T-helper 17 cell (primary cell): ENCODE measurements around the gene STRIP1. TPM values are rescaled to one million over a fixed set of nuclear protein-coding genes. Genes with fewer than 3 reads are reported as not detected.
A peak's percentile ranks its signal among the peaks of the same experiment; 100 is the strongest.

ENCODE experiments used
- ATAC-seq: fragments of 150-1000 bp; cut with Tn5 transposase; 2 replicates; pipeline ENCODE4 v1.10.0; 2021; ENCODE audit warnings: mild to moderate bottlenecking, moderate library complexity
- DNase-seq, 3 donors: peaks; one replicate each; pipeline versions ENCODE4 v3.0.0 to v3.0.0-alpha.2; 2020 to 2021
- H3K9me3 ChIP-seq: one replicate; pipeline ENCODE4 v1.7.0; 2013; ENCODE audit warnings: low read length, mild to moderate bottlenecking; ENCODE audit not compliant: control insufficient read depth, poor library complexity, severe bottlenecking
- H3K27ac Mint-ChIP-seq: one replicate; pipeline ENCODE4 v1.8.0; 2022; ENCODE audit warnings: mild to moderate bottlenecking, moderate library complexity, mixed read lengths
- H3K27me3 Mint-ChIP-seq: one replicate; pipeline ENCODE4 v1.8.0; 2022; ENCODE audit warnings: mixed read lengths
- H3K36me3 Mint-ChIP-seq: one replicate; pipeline ENCODE4 v1.8.0; 2022; ENCODE audit warnings: low read depth, mixed read lengths
- H3K4me1 Mint-ChIP-seq: one replicate; pipeline ENCODE4 v1.8.0; 2022; ENCODE audit warnings: mild to moderate bottlenecking, mixed read lengths
- H3K4me3 Mint-ChIP-seq: one replicate; pipeline ENCODE4 v1.8.0; 2022; ENCODE audit warnings: mild to moderate bottlenecking, moderate library complexity, mixed read lengths
- total RNA-seq, 4 donors: library from RNA in 2 of 4; stranded (reverse) in 2 of 4; gene quantifications; one replicate each; pipeline ENCODE4 v1.2.3 and lab custom pipeline; 2022 to 2026

STRIP1 gene
- total RNA-seq, 2 donors from 2014 or later, result 70.1 to 86.8 TPM

- no peak for ATAC-seq
- Mint-ChIP-seq H3K27me3 (no peaks in the 10 kb centered on the region), H3K36me3 (no peaks in the 10 kb centered on the region), H3K4me3 (no peak overlapping the region), H3K27ac (no peak overlapping the region), H3K4me1 (peaks cover 10% of the 10 kb centered on the region)
- H3K9me3 ChIP-seq, result no peaks in the 10 kb centered on the region
- no peak for DNase-seq
Observed at GRCh38 chr1:109997867-109998229, 36.6 kb upstream of the STRIP1 start.

- H3K36me3 Mint-ChIP-seq, result no peaks in the 10 kb centered on the region
- peaks cover 20% of the 10 kb centered on the region for H3K4me1 Mint-ChIP-seq
- no peak overlapping the region for H3K4me3 Mint-ChIP-seq
- H3K9me3 ChIP-seq, result no peaks in the 10 kb centered on the region
- ATAC-seq, result no peak
- no peak overlapping the region for H3K27ac Mint-ChIP-seq
- H3K27me3 Mint-ChIP-seq, result no peaks in the 10 kb centered on the region
- DNase-seq, result no peak
Observed at GRCh38 chr1:110002695-110003094, 31.7 kb upstream of the STRIP1 start.

- ATAC-seq (peak; percentile 58), DNase-seq (no peak)
- Mint-ChIP-seq H3K36me3 (no peaks in the 10 kb centered on the region), H3K27ac (peak overlapping the region; percentile 78), H3K4me3 (peak overlapping the region; percentile 83), H3K4me1 (peaks cover 20% of the 10 kb centered on the region), H3K27me3 (no peaks in the 10 kb centered on the region)
- no peaks in the 10 kb centered on the region for H3K9me3 ChIP-seq
Observed at GRCh38 chr1:110003747-110004428, 30.5 kb upstream of the STRIP1 start.

GRCh38 chr1:110004583-110004982 is 29.8 kb upstream of the STRIP1 start:
- no peaks in the 10 kb centered on the region for H3K27me3 Mint-ChIP-seq
- peak overlapping the region; percentile 31 for H3K4me3 Mint-ChIP-seq
- ATAC-seq, result no peak
- H3K9me3 ChIP-seq, result no peaks in the 10 kb centered on the region
- H3K27ac Mint-ChIP-seq, result peak overlapping the region; percentile 78
- H3K4me1 Mint-ChIP-seq, result peaks cover 22% of the 10 kb centered on the region
- no peak for DNase-seq
- H3K36me3 Mint-ChIP-seq, result no peaks in the 10 kb centered on the region

GRCh38 chr1:110005971-110006370 is 28.5 kb upstream of the STRIP1 start:
- DNase-seq (no peak), ATAC-seq (no peak)
- no peak overlapping the region for H3K4me3 Mint-ChIP-seq
- H3K36me3 Mint-ChIP-seq, result peaks cover 4% of the 10 kb centered on the region
- peaks cover 27% of the 10 kb centered on the region for H3K4me1 Mint-ChIP-seq
- H3K27me3 Mint-ChIP-seq, result no peaks in the 10 kb centered on the region
- no peak overlapping the region for H3K27ac Mint-ChIP-seq
- H3K9me3 ChIP-seq, result no peaks in the 10 kb centered on the region

GRCh38 chr1:110006516-110006915 is 27.9 kb upstream of the STRIP1 start:
- Mint-ChIP-seq H3K4me1 (peaks cover 29% of the 10 kb centered on the region), H3K4me3 (no peak overlapping the region), H3K27ac (no peak overlapping the region), H3K36me3 (peaks cover 4% of the 10 kb centered on the region), H3K27me3 (no peaks in the 10 kb centered on the region)
- DNase-seq (no peak), ATAC-seq (no peak)
- no peaks in the 10 kb centered on the region for H3K9me3 ChIP-seq

GRCh38 chr1:110007046-110007830 is 27.2 kb upstream of the STRIP1 start:
- no peak for DNase-seq
- no peak overlapping the region for H3K4me3 Mint-ChIP-seq
- no peak overlapping the region for H3K27ac Mint-ChIP-seq
- H3K9me3 ChIP-seq, result no peaks in the 10 kb centered on the region
- no peaks in the 10 kb centered on the region for H3K27me3 Mint-ChIP-seq
- no peak for ATAC-seq
- peaks cover 4% of the 10 kb centered on the region for H3K36me3 Mint-ChIP-seq
- peaks cover 32% of the 10 kb centered on the region for H3K4me1 Mint-ChIP-seq

- no peaks in the 10 kb centered on the region for H3K9me3 ChIP-seq
- H3K36me3 Mint-ChIP-seq, result peaks cover 4% of the 10 kb centered on the region
- no peaks in the 10 kb centered on the region for H3K27me3 Mint-ChIP-seq
- no peak overlapping the region for H3K27ac Mint-ChIP-seq
- no peak for ATAC-seq
- no peak for DNase-seq
- peaks cover 21% of the 10 kb centered on the region for H3K4me1 Mint-ChIP-seq
- H3K4me3 Mint-ChIP-seq, result no peak overlapping the region
Observed at GRCh38 chr1:110008971-110009565, 25.4 kb upstream of the STRIP1 start.

- H3K36me3 Mint-ChIP-seq, result peaks cover 9% of the 10 kb centered on the region
- H3K9me3 ChIP-seq, result no peaks in the 10 kb centered on the region
- no peak for DNase-seq
- no peaks in the 10 kb centered on the region for H3K27me3 Mint-ChIP-seq
- H3K4me1 Mint-ChIP-seq, result peaks cover 16% of the 10 kb centered on the region
- no peak overlapping the region for H3K4me3 Mint-ChIP-seq
- no peak overlapping the region for H3K27ac Mint-ChIP-seq
- ATAC-seq, result peak; percentile 96
Observed at GRCh38 chr1:110011527-110012041, 22.8 kb upstream of the STRIP1 start.

- Mint-ChIP-seq H3K27me3 (no peaks in the 10 kb centered on the region), H3K27ac (no peak overlapping the region), H3K36me3 (peaks cover 11% of the 10 kb centered on the region)
Observed at GRCh38 chr1:110012100-110012780, 22.2 kb upstream of the STRIP1 start.

GRCh38 chr1:110017792-110018191 is 16.6 kb upstream of the STRIP1 start:
- peaks cover 6% of the 10 kb centered on the region for H3K4me1 Mint-ChIP-seq
- H3K36me3 Mint-ChIP-seq, result peaks cover 18% of the 10 kb centered on the region

More at GRCh38 chr1:110012100-110012780, 22.2 kb upstream of the STRIP1 start:
- ATAC-seq, result peak; percentile 55
- Mint-ChIP-seq H3K4me1 (peaks cover 14% of the 10 kb centered on the region), H3K4me3 (no peak overlapping the region)
- no peak for DNase-seq
- H3K9me3 ChIP-seq, result no peaks in the 10 kb centered on the region

GRCh38 chr1:110018396-110018795 is 16.0 kb upstream of the STRIP1 start:
- H3K9me3 ChIP-seq, result no peaks in the 10 kb centered on the region
- Mint-ChIP-seq H3K4me3 (no peak overlapping the region), H3K27me3 (no peaks in the 10 kb centered on the region), H3K36me3 (peaks cover 21% of the 10 kb centered on the region), H3K27ac (no peak overlapping the region), H3K4me1 (peaks cover 6% of the 10 kb centered on the region)
- no peak for DNase-seq
- no peak for ATAC-seq

More at GRCh38 chr1:110017792-110018191, 16.6 kb upstream of the STRIP1 start:
- H3K9me3 ChIP-seq, result no peaks in the 10 kb centered on the region
- Mint-ChIP-seq H3K27ac (no peak overlapping the region), H3K4me3 (no peak overlapping the region), H3K27me3 (no peaks in the 10 kb centered on the region)
- ATAC-seq, result no peak
- DNase-seq, result no peak

GRCh38 chr1:110019770-110020169 is 14.7 kb upstream of the STRIP1 start:
- ATAC-seq (no peak), DNase-seq (no peak)
- Mint-ChIP-seq H3K4me1 (peaks cover 6% of the 10 kb centered on the region), H3K27me3 (no peaks in the 10 kb centered on the region), H3K36me3 (peaks cover 20% of the 10 kb centered on the region), H3K4me3 (no peak overlapping the region), H3K27ac (no peak overlapping the region)
- H3K9me3 ChIP-seq, result no peaks in the 10 kb centered on the region
